HepG2 (cell line): ENCODE measurements around the gene GPD1. TPM values are rescaled to one million over a fixed set of nuclear protein-coding genes. Genes with fewer than 3 reads are reported as not detected.

Experiments used
- EP300 ChIP-seq, 3 experiments: sonication (generic) in 1 of 3; formaldehyde crosslinking in 1 of 3; IDR thresholded peaks; 2 replicates each; pipeline versions ENCODE4 v1.5.1 to v1.6.1; 2011 to 2020; ENCODE audit warnings: low read depth in 2 of 3, low read length in 2 of 3, borderline replicate concordance in 1 of 3, improper control_type of control experiment in 1 of 3, mild to moderate bottlenecking in 1 of 3, missing genetic modification reagents in 1 of 3, moderate library complexity in 1 of 3
- JARID2 ChIP-seq: sonication (generic); formaldehyde crosslinking; IDR thresholded peaks from 2 replicates; pipeline ENCODE4 v1.8.1; 2023; ENCODE audit warnings: missing genetic modification reagents, inconsistent platforms; ENCODE audit not compliant: insufficient replicate concordance
- MXD3 ChIP-seq: IDR thresholded peaks from 2 replicates; pipeline ENCODE4 v1.6.1; 2016; ENCODE audit warnings: mild to moderate bottlenecking, missing biosample characterization, missing genetic modification reagents
- MXI1 ChIP-seq: IDR thresholded peaks from 3 replicates; pipeline ENCODE4 v1.6.1; 2012; ENCODE audit warnings: low read depth, low read length, inconsistent platforms, borderline replicate concordance
- NCOA2 ChIP-seq: sonication (generic); formaldehyde crosslinking; IDR thresholded peaks from 2 replicates; pipeline ENCODE4 v1.8.0; 2022; ENCODE audit warnings: inconsistent platforms
- PATZ1 ChIP-seq: sonication (generic); formaldehyde crosslinking; IDR thresholded peaks from 2 replicates; pipeline ENCODE4 v1.4.0; 2020; ENCODE audit warnings: missing genetic modification reagents
- PAWR ChIP-seq: sonication (generic); formaldehyde crosslinking; IDR thresholded peaks from 2 replicates; pipeline ENCODE4 v1.4.0; 2020; ENCODE audit warnings: missing genetic modification reagents, mild to moderate bottlenecking, borderline replicate concordance
- PHF21A ChIP-seq: sonication (generic); formaldehyde crosslinking; IDR thresholded peaks from 2 replicates; pipeline ENCODE4 v1.5.0; 2020; ENCODE audit warnings: mild to moderate bottlenecking, missing genetic modification reagents
- RFXAP ChIP-seq: sonication (generic); formaldehyde crosslinking; IDR thresholded peaks from 2 replicates; pipeline ENCODE4 v1.4.0; 2020; ENCODE audit warnings: missing genetic modification reagents, borderline replicate concordance
- SIN3A ChIP-seq: IDR thresholded peaks from 2 replicates; pipeline ENCODE4 v1.6.1; 2011; ENCODE audit warnings: low read depth, mild to moderate bottlenecking, control low read depth, low read length, borderline replicate concordance
- TFAP4 ChIP-seq: sonication (generic); IDR thresholded peaks from 2 replicates; pipeline ENCODE4 v1.6.1; 2016; ENCODE audit warnings: low read depth, borderline replicate concordance
- ZBTB7A ChIP-seq: sonication (generic); formaldehyde crosslinking; IDR thresholded peaks from 2 replicates; pipeline ENCODE4 v1.8.0; 2022; ENCODE audit warnings: mild to moderate bottlenecking, missing genetic modification reagents
- ZNF263 ChIP-seq: sonication (generic); formaldehyde crosslinking; IDR thresholded peaks from 2 replicates; pipeline ENCODE4 v1.4.0; 2020; ENCODE audit warnings: missing genetic modification reagents
- ZNF280D ChIP-seq: sonication (generic); formaldehyde crosslinking; IDR thresholded peaks from 2 replicates; pipeline ENCODE4 v1.5.1; 2020; ENCODE audit warnings: mild to moderate bottlenecking, missing genetic modification reagents
- ZNF350 ChIP-seq: sonication (generic); formaldehyde crosslinking; IDR thresholded peaks from 2 replicates; pipeline ENCODE4 v1.4.0; 2020; ENCODE audit warnings: mild to moderate bottlenecking, low read depth, missing genetic modification reagents, borderline replicate concordance
- ZNF484 ChIP-seq: sonication (generic); formaldehyde crosslinking; IDR thresholded peaks from 2 replicates; pipeline ENCODE4 v1.5.1; 2020; ENCODE audit warnings: mild to moderate bottlenecking, low read depth, missing genetic modification reagents, borderline replicate concordance
- ZNF513 ChIP-seq: sonication (generic); formaldehyde crosslinking; conservative IDR thresholded peaks from 2 replicates; pipeline ENCODE4 v1.5.0; 2020; ENCODE audit warnings: missing genetic modification reagents
- ZNF546 ChIP-seq: sonication (generic); formaldehyde crosslinking; conservative IDR thresholded peaks from 2 replicates; pipeline ENCODE4 v1.8.1; 2023; ENCODE audit warnings: mild to moderate bottlenecking, missing genetic modification reagents
- ZNF576 ChIP-seq: sonication (generic); formaldehyde crosslinking; IDR thresholded peaks from 2 replicates; pipeline ENCODE4 v1.4.0; 2020; ENCODE audit warnings: mild to moderate bottlenecking, missing genetic modification reagents
- polyA plus RNA-seq, 8 experiments: library from polyadenylated mRNA; depleted of rRNA in 3 of 8; stranded (reverse) in 7 of 8; unstranded in 1 of 8; fragments of >200 nt; fragmentation: Illumina TruSeq in 4 of 8; extraction: Trizol in 4 of 8; gene quantifications; 2 replicates each; pipeline versions ENCODE4 v1.2.1 to v1.2.3, GENCODE V29; 2011 to 2016; ENCODE audit warnings: low read depth in 4 of 8, missing spikeins in 1 of 8, mixed read lengths in 1 of 8; ENCODE audit not compliant: insufficient read depth in 1 of 8
- total RNA-seq, 5 experiments: library from RNA; depleted of rRNA; stranded (reverse); fragments of >200 nt; fragmentation: Illumina TruSeq; extraction: Trizol; gene quantifications; 2 replicates each; pipeline ENCODE4 v1.2.3, GENCODE V29; 2016; ENCODE audit warnings: low read depth in 1 of 5

The GPD1 gene
- total and polyA plus RNA-seq, 2 of the 13 experiments (the other 11 are each of a cell fraction or from before 2014, with no cell fraction given) = 3.7 to 30.6 TPM

- TF ChIP-seq PAWR (CRISPR knock-in tag) (no peak), EP300 (IDR thresholded peaks at IDR 0.05; ENCODE audit: low read depth in 2 of 2, low read length in 2 of 2) (0 out of 4 replicates have a peak, but pooled peaks of 1 of the 2 experiments have one; percentile 50), EP300 (CRISPR knock-in tag; IDR thresholded peaks at IDR 0.05; ENCODE audit: borderline replicate concordance) (0 out of 2 replicates have a peak, but pooled peaks have one; percentile 21), SIN3A (0 out of 2 replicates have a peak, but pooled peaks have one; percentile 44), ZNF546 (CRISPR knock-in tag) (0 out of 2 replicates have a peak, but pooled peaks have one; percentile 12), PATZ1 (CRISPR knock-in tag) (peak; percentile 98), ZBTB7A (CRISPR knock-in tag) (no peak), TFAP4 (peak; percentile 81; the same call in 1 of the 2 replicates), ZNF576 (0 out of 2 replicates have a peak, but pooled peaks have one; percentile 17), ZNF513 (CRISPR knock-in tag) (no peak), ZNF280D (CRISPR knock-in tag) (peak; percentile 38; the same call in 1 of the 2 replicates), NCOA2 (no peak; the same call in 1 of the 2 replicates), JARID2 (CRISPR knock-in tag) (no peak), ZNF263 (no peak; the same call in 1 of the 2 replicates), PHF21A (CRISPR knock-in tag) (peak; percentile 87), MXI1 (no peak), ZNF484 (CRISPR knock-in tag) (no peak), ZNF350 (CRISPR knock-in tag) (peak; percentile 51; the same call in 1 of the 2 replicates), RFXAP (peak; percentile 59; the same call in 1 of the 2 replicates), MXD3 (CRISPR knock-in tag) (0 out of 2 replicates have a peak, but pooled peaks have one; percentile 18)
Measured at GRCh38 chr12:50110127-50110761, 6.4 kb downstream of the GPD1 start (continued).
